H1 (cell line): ENCODE measurements around the gene FGD4. TPM values are rescaled to one million over a fixed set of nuclear protein-coding genes. Genes with fewer than 3 reads are reported as not detected.

ENCODE experiments used
- CBX5 ChIP-seq: fragments of 300-800, 300-1000 bp; sonication (generic); IDR thresholded peaks from 2 replicates; pipeline ENCODE4 v1.7.1; 2016; ENCODE audit warnings: antibody characterized with exemption, low read length, low read depth
- EGR1 ChIP-seq: IDR thresholded peaks from 2 replicates; pipeline ENCODE4 v1.6.1; 2011; ENCODE audit warnings: low read depth, low read length, borderline replicate concordance
- NRF1 ChIP-seq: IDR thresholded peaks from 2 replicates; pipeline ENCODE4 v1.6.1; 2011; ENCODE audit warnings: mild to moderate bottlenecking, low read depth, low read length, improper control_type of control experiment
- POLR2AphosphoS5 ChIP-seq: IDR thresholded peaks from 2 replicates; pipeline ENCODE4 v1.6.1; 2011; ENCODE audit warnings: low read depth, low read length
- SIX5 ChIP-seq: IDR thresholded peaks from 2 replicates; pipeline ENCODE4 v1.6.1; 2011; ENCODE audit warnings: mild to moderate bottlenecking, low read depth, low read length
- ZNF274 ChIP-seq: IDR thresholded peaks from 2 replicates; pipeline ENCODE4 v1.7.0; 2012; ENCODE audit warnings: low read length, borderline replicate concordance; ENCODE audit errors: extremely low read depth
- polyA plus RNA-seq, 7 experiments: library from polyadenylated mRNA; depleted of rRNA in 3 of 7; stranded (reverse) in 5 of 7; unstranded in 2 of 7; fragments of >200 nt in 5 of 7; fragments of 200-250 nt in 2 of 7; gene quantifications; 1 replicate in 5 of 7; 2 replicates in 1 of 7; 4 replicates in 1 of 7; pipeline versions ENCODE4 v1.2.1 to v1.2.3, GENCODE V29; 2011 to 2013; ENCODE audit warnings: missing spikeins in 2 of 7, mixed read lengths in 2 of 7
- total RNA-seq: library from RNA; stranded (reverse); fragmentation: NEBNext Ultra II Directional; extraction: Animal tissue kit (Norgen Biotek cat#: 25700); gene quantifications from 2 replicates; pipeline ENCODE4 v1.2.1, GENCODE V29; 2021

FGD4 gene
- total and polyA plus RNA-seq, 2 of the 8 experiments (the other 6 are each of a cell fraction or from before 2014, with no cell fraction given), result 8.5 to 48.2 TPM

DNA sequence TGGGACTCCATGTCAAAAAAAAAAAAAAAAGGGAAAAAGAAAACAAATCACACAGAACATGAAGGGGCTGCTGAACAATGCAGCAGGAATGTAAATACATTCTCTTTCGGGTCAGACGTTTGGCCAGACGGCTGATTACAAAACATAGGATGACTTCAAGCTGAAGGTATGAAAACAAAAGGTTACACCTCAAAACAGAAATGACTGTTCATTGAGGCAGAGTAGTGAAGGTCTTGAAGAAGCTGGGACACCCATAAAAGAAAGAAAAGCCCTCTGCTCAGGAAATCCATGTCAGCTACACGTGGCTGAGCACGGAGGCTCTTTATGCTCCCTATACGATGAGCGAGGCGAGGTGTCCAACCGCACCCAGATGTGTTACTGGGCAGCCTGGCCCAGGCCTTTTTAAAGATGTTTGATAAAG is 37.7 kb downstream of the FGD4 start (continued):
- TF ChIP-seq ZNF274 (no peak), EGR1 (no peak), NRF1 (no peak), POLR2AphosphoS5 (no peak), SIX5 (no peak), CBX5 (no peak)
